ENCODE results near the gene HPRT1. TPM values are rescaled to one million over a fixed set of nuclear protein-coding genes. Genes with fewer than 3 reads are reported as not detected.

HPRT1 gene, protein sequence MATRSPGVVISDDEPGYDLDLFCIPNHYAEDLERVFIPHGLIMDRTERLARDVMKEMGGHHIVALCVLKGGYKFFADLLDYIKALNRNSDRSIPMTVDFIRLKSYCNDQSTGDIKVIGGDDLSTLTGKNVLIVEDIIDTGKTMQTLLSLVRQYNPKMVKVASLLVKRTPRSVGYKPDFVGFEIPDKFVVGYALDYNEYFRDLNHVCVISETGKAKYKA
- 102 to 124 TPM (median 104 TPM) in 5 replicates for total RNA-seq (2022; extraction: Qiagen RNA extraction; ENCODE audit: low read depth)

GRCh38 chrX:134460005-134460861 is at the start of gene HPRT1:
HPRT1 (plus strand) TSS chrX:134460165; CDS start chrX:134460312, 147 bp downstream.

Other genes starting within 250 kb of the HPRT1 start
- gene CCDC160, start 223.0 kb upstream of the HPRT1 start, total RNA-seq (2022; extraction: Qiagen RNA extraction; ENCODE audit: low read depth), result 0.06 to 0.14 TPM in 2 of 5 replicates, not detected in the others
- gene PHF6, start 86.9 kb upstream of the HPRT1 start, total RNA-seq (2022; extraction: Qiagen RNA extraction; ENCODE audit: low read depth), result 10.6 to 17.3 TPM (median 16.9 TPM) in 5 replicates
- gene PLAC1, start 198.3 kb downstream of the HPRT1 start, total RNA-seq (2022; extraction: Qiagen RNA extraction; ENCODE audit: low read depth), result 0.28 to 0.91 TPM (median 0.55 TPM) in 5 replicates

Measured in A549 treated with DMSO at 1 μM for 4 hours (cell line).